IMR-90 (cell line): ENCODE measurements around the gene ACAA2.

Experiments
- MXI1 ChIP-seq: IDR thresholded peaks from 2 replicates; pipeline ENCODE4 v1.6.1; 2012; ENCODE audit warnings: low read depth, mild to moderate bottlenecking, low read length, moderate library complexity, borderline replicate concordance
- RAD21 ChIP-seq: IDR thresholded peaks from 2 replicates; pipeline ENCODE4 v1.6.1; 2012; ENCODE audit warnings: low read length, improper control_type of control experiment
- RFX5 ChIP-seq: IDR thresholded peaks from 2 replicates; pipeline ENCODE4 v1.8.0; 2012; ENCODE audit warnings: low read depth, mild to moderate bottlenecking, low read length, moderate library complexity
- TF ChIP-seq, protein P1 (sequence below): conservative IDR thresholded peaks from 2 replicates; pipeline ENCODE4 v1.5.1; 2012; ENCODE audit warnings: mild to moderate bottlenecking, low read depth, low read length, improper control_type of control experiment

DNA sequence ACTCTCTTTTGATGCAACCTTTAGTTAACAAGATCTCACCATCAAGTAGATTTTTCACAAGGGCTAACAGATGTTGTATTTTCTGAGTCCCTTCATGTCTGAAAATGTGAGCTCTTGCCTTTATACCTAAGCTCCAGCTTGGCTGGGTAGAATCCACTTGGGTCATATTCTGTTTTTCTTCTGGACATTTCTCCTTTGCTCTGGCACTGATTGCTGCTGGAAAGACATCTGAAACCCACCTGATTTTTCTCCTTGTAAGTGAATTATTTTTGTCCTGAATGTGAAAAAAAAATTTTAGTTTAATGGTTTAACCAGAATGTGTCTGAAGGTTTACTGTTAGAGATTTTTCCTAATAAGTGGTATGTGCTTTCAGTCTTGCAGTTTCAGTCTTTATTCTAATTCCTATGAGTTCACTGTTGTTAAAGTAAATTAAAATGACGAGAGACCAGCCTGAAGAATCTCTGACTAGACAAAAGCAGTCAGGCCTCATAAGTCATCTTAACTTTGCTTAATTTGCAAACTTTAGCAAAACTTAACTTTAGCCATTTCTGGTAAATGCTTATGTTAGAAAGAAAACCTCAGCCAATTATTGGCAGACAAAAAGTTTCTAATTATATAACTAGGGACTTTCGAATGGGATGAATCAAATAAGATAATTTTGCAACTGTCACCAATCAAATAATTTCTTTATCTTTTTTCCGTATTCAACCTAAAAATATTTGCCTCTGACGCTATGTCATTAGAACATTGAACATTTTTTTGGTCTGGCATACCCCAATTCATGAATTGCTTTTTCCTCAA, 70.8 kb downstream of the ACAA2 start:
- TF ChIP-seq, protein P1, sequence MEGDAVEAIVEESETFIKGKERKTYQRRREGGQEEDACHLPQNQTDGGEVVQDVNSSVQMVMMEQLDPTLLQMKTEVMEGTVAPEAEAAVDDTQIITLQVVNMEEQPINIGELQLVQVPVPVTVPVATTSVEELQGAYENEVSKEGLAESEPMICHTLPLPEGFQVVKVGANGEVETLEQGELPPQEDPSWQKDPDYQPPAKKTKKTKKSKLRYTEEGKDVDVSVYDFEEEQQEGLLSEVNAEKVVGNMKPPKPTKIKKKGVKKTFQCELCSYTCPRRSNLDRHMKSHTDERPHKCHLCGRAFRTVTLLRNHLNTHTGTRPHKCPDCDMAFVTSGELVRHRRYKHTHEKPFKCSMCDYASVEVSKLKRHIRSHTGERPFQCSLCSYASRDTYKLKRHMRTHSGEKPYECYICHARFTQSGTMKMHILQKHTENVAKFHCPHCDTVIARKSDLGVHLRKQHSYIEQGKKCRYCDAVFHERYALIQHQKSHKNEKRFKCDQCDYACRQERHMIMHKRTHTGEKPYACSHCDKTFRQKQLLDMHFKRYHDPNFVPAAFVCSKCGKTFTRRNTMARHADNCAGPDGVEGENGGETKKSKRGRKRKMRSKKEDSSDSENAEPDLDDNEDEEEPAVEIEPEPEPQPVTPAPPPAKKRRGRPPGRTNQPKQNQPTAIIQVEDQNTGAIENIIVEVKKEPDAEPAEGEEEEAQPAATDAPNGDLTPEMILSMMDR = no peak
- TF ChIP-seq RAD21 (no peak), RFX5 (no peak), MXI1 (no peak)
